Neural cell (in vitro differentiated cells): Measurements from ENCODE around the gene FOXI1. TPM values are rescaled to one million over a fixed set of nuclear protein-coding genes. Genes with fewer than 3 reads are reported as not detected.

Experiments used
- H2AFZ ChIP-seq: fragments of 200-600, 300-800 bp; sonication (generic), shearing (Covaris generic); 2 replicates; pipeline ENCODE4 v1.6.0; 2014; ENCODE audit warnings: low read depth, mild to moderate bottlenecking, antibody characterized with exemption, low read length, moderate library complexity
- H3F3A ChIP-seq: fragments of 200-600 bp; shearing (Covaris generic); 2 replicates; pipeline ENCODE4 v1.6.1; 2016; ENCODE audit warnings: mild to moderate bottlenecking, moderate library complexity, mixed read lengths, antibody characterized with exemption, low read length; ENCODE audit not compliant: insufficient read depth, poor library complexity, severe bottlenecking
- H3K27ac ChIP-seq: fragments of 200-600, 300-800 bp; sonication (generic), shearing (Covaris generic); 2 replicates; pipeline ENCODE4 v1.5.1; 2014; ENCODE audit warnings: mild to moderate bottlenecking, low read length, moderate library complexity
- H3K27me3 ChIP-seq: fragments of 300-800, 200-600 bp; sonication (generic), shearing (Covaris generic); 2 replicates; pipeline ENCODE4 v1.6.0; 2014; ENCODE audit warnings: mild to moderate bottlenecking, low read depth, low read length, moderate library complexity; ENCODE audit not compliant: insufficient read depth
- H3K36me3 ChIP-seq: fragments of 300-800, 200-600 bp; sonication (generic), shearing (Covaris generic); 2 replicates; pipeline ENCODE4 v1.5.1; 2014; ENCODE audit warnings: mild to moderate bottlenecking, antibody characterized with exemption, low read length, moderate library complexity; ENCODE audit not compliant: insufficient read depth
- H3K4me2 ChIP-seq: fragments of 300-800, 200-600 bp; sonication (generic), shearing (Covaris generic); 2 replicates; pipeline ENCODE4 v1.6.0; 2014; ENCODE audit warnings: mild to moderate bottlenecking, low read length
- H3K4me3 ChIP-seq: fragments of 300-800, 200-600 bp; sonication (generic), shearing (Covaris generic); 2 replicates; pipeline ENCODE4 v1.5.1; 2014; ENCODE audit warnings: mild to moderate bottlenecking, low read length, moderate library complexity
- H3K79me2 ChIP-seq: fragments of 200-600 bp; shearing (Covaris generic); replicated peaks from 2 replicates; pipeline ENCODE4 v1.6.0; 2014; ENCODE audit warnings: mild to moderate bottlenecking, low read length, moderate library complexity; ENCODE audit not compliant: insufficient read depth
- H3K9ac ChIP-seq: fragments of 300-800, 200-600 bp; sonication (generic), shearing (Covaris generic); 2 replicates; pipeline ENCODE4 v1.6.1; 2016; ENCODE audit warnings: mild to moderate bottlenecking, low read length, mixed read lengths
- H3K9me2 ChIP-seq: fragments of 200-600 bp; shearing (Covaris generic); 2 replicates; pipeline ENCODE4 v1.6.1; 2016; ENCODE audit warnings: mild to moderate bottlenecking, low read length, mixed read lengths; ENCODE audit not compliant: insufficient read depth
- H3K9me3 ChIP-seq: fragments of 200-600, 300-800 bp; sonication (generic), shearing (Covaris generic); 2 replicates; pipeline ENCODE4 v1.6.1; 2016; ENCODE audit warnings: mild to moderate bottlenecking, mixed run types, low read length, moderate library complexity, mixed read lengths
- H4K20me1 ChIP-seq: fragments of 200-600 bp; shearing (Covaris generic); 2 replicates; pipeline ENCODE4 v1.6.1; 2016; ENCODE audit warnings: mild to moderate bottlenecking, mixed run types; ENCODE audit not compliant: insufficient read depth
- CTCF ChIP-seq: fragments of 450-650 bp; IDR thresholded peaks from 2 replicates; pipeline ENCODE4 v1.5.1; 2014; ENCODE audit warnings: antibody characterized with exemption, mild to moderate bottlenecking, moderate library complexity; ENCODE audit not compliant: poor library complexity, severe bottlenecking
- EP300 ChIP-seq: fragments of 450-650 bp; conservative IDR thresholded peaks from 2 replicates; pipeline ENCODE4 v1.6.1; 2014; ENCODE audit warnings: antibody characterized with exemption, mild to moderate bottlenecking, moderate library complexity; ENCODE audit not compliant: poor library complexity, severe bottlenecking
- EZH2 ChIP-seq: fragments of 200-600, 300-800 bp; shearing (Covaris generic), sonication (generic); IDR thresholded peaks from 2 replicates; pipeline ENCODE4 v1.6.1; 2014; ENCODE audit warnings: antibody characterized with exemption, low read length, borderline replicate concordance, mild to moderate bottlenecking; ENCODE audit not compliant: insufficient read depth, poor library complexity, severe bottlenecking
- MXI1 ChIP-seq: fragments of 450-650 bp; conservative IDR thresholded peaks from 2 replicates; pipeline ENCODE4 v1.6.1; 2014; ENCODE audit warnings: antibody characterized with exemption, mild to moderate bottlenecking; ENCODE audit not compliant: poor library complexity, severe bottlenecking
- POLR2AphosphoS5 ChIP-seq: IDR thresholded peaks from 2 replicates; pipeline ENCODE4 v1.6.1; 2012
- RAD21 ChIP-seq: fragments of 450-650 bp; conservative IDR thresholded peaks from 2 replicates; pipeline ENCODE4 v1.6.1; 2014; ENCODE audit warnings: antibody characterized with exemption, mild to moderate bottlenecking, moderate library complexity
- REST ChIP-seq: IDR thresholded peaks from 2 replicates; pipeline ENCODE4 v1.6.1; 2012; ENCODE audit warnings: borderline replicate concordance
- SMC3 ChIP-seq: fragments of 450-650 bp; conservative IDR thresholded peaks from 2 replicates; pipeline ENCODE4 v1.6.1; 2014; ENCODE audit warnings: antibody characterized with exemption, mild to moderate bottlenecking, moderate library complexity; ENCODE audit not compliant: poor library complexity
- TAF1 ChIP-seq: IDR thresholded peaks from 2 replicates; pipeline ENCODE4 v1.6.1; 2012; ENCODE audit warnings: low read depth
- polyA plus RNA-seq: library from polyadenylated mRNA; depleted of rRNA; stranded (reverse); fragments of >200 nt; gene quantifications from 2 replicates; pipeline ENCODE4 v1.2.3, GENCODE V29; 2014

FOXI1 gene
- polyA plus RNA-seq, 1 donor from 2014 or later = not detected

- H3K9me2 ChIP-seq = no peaks in the 10 kb centered on the region
- H3K36me3 ChIP-seq = no peaks in the 10 kb centered on the region
- no peaks in the 10 kb centered on the region for H3F3A ChIP-seq
- H3K4me2 ChIP-seq = no peak overlapping the region
- no peaks in the 10 kb centered on the region for H3K79me2 ChIP-seq
- H2AFZ ChIP-seq = no peak overlapping the region
- TF ChIP-seq SMC3 (no peak), RAD21 (no peak), REST (no peak), TAF1 (no peak), POLR2AphosphoS5 (no peak), MXI1 (no peak)
- no peaks in the 10 kb centered on the region for H4K20me1 ChIP-seq
- no peak overlapping the region for H3K27ac ChIP-seq
- H3K4me3 ChIP-seq = no peak overlapping the region
- H3K9me3 ChIP-seq = no peaks in the 10 kb centered on the region
- no peaks in the 10 kb centered on the region for H3K27me3 ChIP-seq
- H3K9ac ChIP-seq = no peak overlapping the region
These were observed 29.5 kb upstream of the FOXI1 start for GRCh38 chr5:170076211-170076610.

- no peaks in the 10 kb centered on the region for H3F3A ChIP-seq
- no peaks in the 10 kb centered on the region for H3K9me3 ChIP-seq
- no peak overlapping the region for H2AFZ ChIP-seq
- H3K27ac ChIP-seq = no peak overlapping the region
- no peaks in the 10 kb centered on the region for H3K9me2 ChIP-seq
- H4K20me1 ChIP-seq = no peaks in the 10 kb centered on the region
- no peak overlapping the region for H3K9ac ChIP-seq
- TF ChIP-seq RAD21 (no peak), TAF1 (no peak), REST (no peak), EP300 (no peak), CTCF (no peak), SMC3 (no peak), EZH2 (no peak), MXI1 (no peak), POLR2AphosphoS5 (no peak)
- H3K36me3 ChIP-seq = no peaks in the 10 kb centered on the region
- H3K79me2 ChIP-seq = no peaks in the 10 kb centered on the region
- no peak overlapping the region for H3K4me3 ChIP-seq
- H3K4me2 ChIP-seq = no peak overlapping the region
- H3K27me3 ChIP-seq = no peaks in the 10 kb centered on the region
These were observed 29.0 kb upstream of the FOXI1 start for GRCh38 chr5:170076739-170077138.
